ENCODE data around the gene BOD1L1.
A peak's percentile ranks its signal among the peaks of the same experiment; 100 is the strongest.

BOD1L1 gene

GRCh38 chr4:13588954-13589353, 38.6 kb downstream of the BOD1L1 start:
- CTCF ChIA-PET: no interaction called here
- Histone ChIP-seq H3K4me3 (ENCODE audit: control insufficient read depth in 1 of 7, extremely low read depth in 1 of 7, insufficient read depth in 4 of 7, low read depth in 2 of 7, low read length in 6 of 7) (no peak overlapping the region), H3K27ac (ENCODE audit: insufficient read depth in 1 of 2, low read depth in 1 of 2, low read length in 2 of 2, poor library complexity in 1 of 2, severe bottlenecking in 2 of 2) (no peak overlapping the region), H3K9me3 (ENCODE audit: control extremely low read depth in 1 of 5, control insufficient read depth in 4 of 5, insufficient read depth in 2 of 5, low read depth in 1 of 5, low read length in 4 of 5) (no peaks in the 10 kb centered on the region), H3K27me3 (replicated peaks in 2 of 5; ENCODE audit: control insufficient read depth in 4 of 5, insufficient read depth in 5 of 5, low read length in 4 of 5) (no peaks in the 10 kb centered on the region), H3K36me3 (ENCODE audit: control insufficient read depth in 4 of 4, insufficient read depth in 4 of 4, low read length in 3 of 4) (peaks cover 20 to 70% (median 49%) of the 10 kb centered on the region in 4 experiments), H3K4me1 (ENCODE audit: control extremely low read depth in 1 of 4, control insufficient read depth in 4 of 4, insufficient read depth in 4 of 4, low read length in 3 of 4) (no peaks in the 10 kb centered on the region)
- no peak for DNase-seq
- POLR2A ChIA-PET: no interaction called here

- ChIA-PET POLR2A (no interaction called here), CTCF (no interaction called here)
- Histone ChIP-seq H3K4me1 (ENCODE audit: control extremely low read depth in 1 of 4, control insufficient read depth in 4 of 4, insufficient read depth in 4 of 4, low read length in 3 of 4) (no peaks in the 10 kb centered on the region), H3K4me3 (ENCODE audit: control insufficient read depth in 1 of 7, extremely low read depth in 1 of 7, insufficient read depth in 4 of 7, low read depth in 2 of 7, low read length in 6 of 7) (no peak overlapping the region), H3K27me3 (replicated peaks in 2 of 5; ENCODE audit: control insufficient read depth in 4 of 5, insufficient read depth in 5 of 5, low read length in 4 of 5) (no peaks in the 10 kb centered on the region), H3K9me3 (ENCODE audit: control extremely low read depth in 1 of 5, control insufficient read depth in 4 of 5, insufficient read depth in 2 of 5, low read depth in 1 of 5, low read length in 4 of 5) (no peaks in the 10 kb centered on the region), H3K36me3 (ENCODE audit: control insufficient read depth in 4 of 4, insufficient read depth in 4 of 4, low read length in 3 of 4) (peaks cover 25 to 76% (median 63%) of the 10 kb centered on the region in 4 experiments), H3K27ac (ENCODE audit: insufficient read depth in 1 of 2, low read depth in 1 of 2, low read length in 2 of 2, poor library complexity in 1 of 2, severe bottlenecking in 2 of 2) (no peak overlapping the region)
- DNase-seq: no peak
- 97% methylated on average over 3 of the region's 5 CpGs for WGBS (ENCODE audit: insufficient coverage)
Measured at GRCh38 chr4:13584481-13584880, 43.0 kb downstream of the BOD1L1 start.

DNA sequence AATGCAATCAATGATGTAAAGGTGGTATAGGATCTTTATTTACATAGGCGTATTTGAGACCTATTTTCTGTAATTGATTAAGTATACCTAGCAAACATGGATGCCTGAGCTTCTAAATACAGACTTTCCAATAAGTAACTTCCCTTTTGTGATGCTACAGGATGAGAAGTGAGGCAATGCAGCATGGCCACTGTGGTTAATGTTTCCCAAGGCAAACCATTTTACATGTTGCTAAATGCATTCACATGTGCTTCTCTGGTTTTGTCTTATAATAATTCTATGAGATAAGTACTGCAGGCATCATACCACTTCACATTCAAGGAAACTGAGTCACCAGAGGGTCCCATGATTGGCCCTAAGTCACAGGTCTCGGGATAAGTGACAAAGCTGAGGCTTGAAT, 47.5 kb downstream of the BOD1L1 start:
- Histone ChIP-seq H3K4me1 (ENCODE audit: control extremely low read depth in 1 of 4, control insufficient read depth in 4 of 4, insufficient read depth in 4 of 4, low read length in 3 of 4) (no peaks in the 10 kb centered on the region), H3K27ac (ENCODE audit: insufficient read depth in 1 of 2, low read depth in 1 of 2, low read length in 2 of 2, poor library complexity in 1 of 2, severe bottlenecking in 2 of 2) (no peak overlapping the region), H3K4me3 (ENCODE audit: control insufficient read depth in 1 of 7, extremely low read depth in 1 of 7, insufficient read depth in 4 of 7, low read depth in 2 of 7, low read length in 6 of 7) (no peak overlapping the region), H3K27me3 (replicated peaks in 2 of 5; ENCODE audit: control insufficient read depth in 4 of 5, insufficient read depth in 5 of 5, low read length in 4 of 5) (no peaks in the 10 kb centered on the region), H3K9me3 (ENCODE audit: control extremely low read depth in 1 of 5, control insufficient read depth in 4 of 5, insufficient read depth in 2 of 5, low read depth in 1 of 5, low read length in 4 of 5) (no peaks in the 10 kb centered on the region), H3K36me3 (ENCODE audit: control insufficient read depth in 4 of 4, insufficient read depth in 4 of 4, low read length in 3 of 4) (peaks cover 18 to 76% (median 54%) of the 10 kb centered on the region in 4 experiments)
- peak in 2 of 3 donors; percentile 21 to 32 for DNase-seq
- 100% methylated on average over 1 of the region's 2 CpGs for WGBS (ENCODE audit: insufficient coverage)
- ChIA-PET POLR2A (no interaction called here), CTCF (no interaction called here)

DNA sequence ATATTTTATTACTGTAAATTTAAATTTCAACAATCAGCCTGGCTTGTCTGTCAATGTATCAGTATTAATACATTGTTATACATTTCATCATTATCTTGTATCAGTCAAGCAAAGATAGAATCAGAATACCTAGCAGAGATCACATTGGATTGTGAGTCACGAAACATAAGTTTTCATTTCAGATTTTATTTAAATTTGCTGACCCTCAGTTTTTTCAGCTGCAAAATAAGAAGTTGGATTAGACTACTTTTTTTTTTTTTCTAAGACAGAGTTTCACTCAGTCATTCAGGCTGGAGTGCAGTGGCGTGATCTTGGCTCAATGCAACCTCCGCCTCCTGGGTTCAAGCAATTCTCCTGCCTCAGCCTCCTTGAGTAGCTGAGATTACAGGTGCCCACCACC, 49.9 kb downstream of the BOD1L1 start:
- POLR2A ChIA-PET: no interaction called here
- WGBS (ENCODE audit: insufficient coverage): 100% methylated on average over 2 of the region's 3 CpGs

DNA sequence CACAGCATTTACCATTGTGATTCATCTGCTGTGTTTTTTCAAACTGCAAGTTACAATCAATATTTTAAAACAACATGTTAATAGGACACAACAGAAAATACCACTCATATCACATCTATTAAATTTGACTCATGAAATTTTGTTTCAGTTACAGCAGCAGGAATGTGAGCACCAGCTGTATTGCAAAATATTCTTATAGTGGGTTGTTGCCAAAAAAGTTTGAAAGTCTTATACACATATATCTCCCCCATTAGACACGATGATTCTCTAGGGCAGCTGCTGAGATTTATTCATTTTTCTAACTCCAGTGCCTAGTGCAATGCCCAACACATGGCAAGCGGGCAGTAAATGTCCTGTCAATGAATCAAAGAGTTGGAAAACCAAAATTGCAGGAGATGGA, 56.6 kb downstream of the BOD1L1 start:
- DNase-seq: no peak
- Histone ChIP-seq H3K27me3 (replicated peaks in 2 of 5; ENCODE audit: control insufficient read depth in 4 of 5, insufficient read depth in 5 of 5, low read length in 4 of 5) (no peaks in the 10 kb centered on the region), H3K36me3 (ENCODE audit: control insufficient read depth in 4 of 4, insufficient read depth in 4 of 4, low read length in 3 of 4) (peaks cover 21 to 67% (median 46%) of the 10 kb centered on the region in 4 experiments), H3K27ac (ENCODE audit: insufficient read depth in 1 of 2, low read depth in 1 of 2, low read length in 2 of 2, poor library complexity in 1 of 2, severe bottlenecking in 2 of 2) (no peak overlapping the region), H3K4me1 (ENCODE audit: control extremely low read depth in 1 of 4, control insufficient read depth in 4 of 4, insufficient read depth in 4 of 4, low read length in 3 of 4) (no peaks in the 10 kb centered on the region), H3K9me3 (ENCODE audit: control extremely low read depth in 1 of 5, control insufficient read depth in 4 of 5, insufficient read depth in 2 of 5, low read depth in 1 of 5, low read length in 4 of 5) (no peaks in the 10 kb centered on the region), H3K4me3 (ENCODE audit: control insufficient read depth in 1 of 7, extremely low read depth in 1 of 7, insufficient read depth in 4 of 7, low read depth in 2 of 7, low read length in 6 of 7) (no peak overlapping the region)
- 100% methylated on average over 1 of the region's 2 CpGs for WGBS (ENCODE audit: insufficient coverage)
- ChIA-PET CTCF (interaction anchor here (1.1 kb wide), 1 partner anchor 8 kb away, joined by 3 read pairs; no protein-coding TSS in a partner anchor), POLR2A (no interaction called here)

More for the DNA sequence above, 49.9 kb downstream of the BOD1L1 start:
- Histone ChIP-seq H3K27me3 (replicated peaks in 2 of 5; ENCODE audit: control insufficient read depth in 4 of 5, insufficient read depth in 5 of 5, low read length in 4 of 5) (no peaks in the 10 kb centered on the region), H3K9me3 (ENCODE audit: control extremely low read depth in 1 of 5, control insufficient read depth in 4 of 5, insufficient read depth in 2 of 5, low read depth in 1 of 5, low read length in 4 of 5) (no peaks in the 10 kb centered on the region), H3K27ac (ENCODE audit: insufficient read depth in 1 of 2, low read depth in 1 of 2, low read length in 2 of 2, poor library complexity in 1 of 2, severe bottlenecking in 2 of 2) (no peak overlapping the region), H3K4me3 (ENCODE audit: control insufficient read depth in 1 of 7, extremely low read depth in 1 of 7, insufficient read depth in 4 of 7, low read depth in 2 of 7, low read length in 6 of 7) (no peak overlapping the region), H3K36me3 (ENCODE audit: control insufficient read depth in 4 of 4, insufficient read depth in 4 of 4, low read length in 3 of 4) (peaks cover 24 to 78% (median 53%) of the 10 kb centered on the region in 4 experiments), H3K4me1 (ENCODE audit: control extremely low read depth in 1 of 4, control insufficient read depth in 4 of 4, insufficient read depth in 4 of 4, low read length in 3 of 4) (no peaks in the 10 kb centered on the region)
- no peak for DNase-seq
- CTCF ChIA-PET: interaction anchor here (0.6 to 0.9 kb wide), 2 partner anchors 96 to 1923 kb away, joined by 3 read pairs; no protein-coding TSS in a partner anchor

GRCh38 chr4:13567125-13567524, 60.4 kb downstream of the BOD1L1 start:
- no peak overlapping the region for H3K27ac ChIP-seq (ENCODE audit: insufficient read depth in 1 of 2, low read depth in 1 of 2, low read length in 2 of 2, poor library complexity in 1 of 2, severe bottlenecking in 2 of 2)
- H3K27me3 ChIP-seq (replicated peaks in 2 of 5; ENCODE audit: control insufficient read depth in 4 of 5, insufficient read depth in 5 of 5, low read length in 4 of 5): no peaks in the 10 kb centered on the region
- no peaks in the 10 kb centered on the region for H3K4me1 ChIP-seq (ENCODE audit: control extremely low read depth in 1 of 4, control insufficient read depth in 4 of 4, insufficient read depth in 4 of 4, low read length in 3 of 4)
- peaks cover 10 to 40% (median 28%) of the 10 kb centered on the region in 4 experiments for H3K36me3 ChIP-seq (ENCODE audit: control insufficient read depth in 4 of 4, insufficient read depth in 4 of 4, low read length in 3 of 4)
- no peaks in the 10 kb centered on the region for H3K9me3 ChIP-seq (ENCODE audit: control extremely low read depth in 1 of 5, control insufficient read depth in 4 of 5, insufficient read depth in 2 of 5, low read depth in 1 of 5, low read length in 4 of 5)
- WGBS (ENCODE audit: insufficient coverage): 94% methylated on average over 5 of the region's 5 CpGs
- ChIA-PET POLR2A (no interaction called here), CTCF (no interaction called here)
- no peak overlapping the region for H3K4me3 ChIP-seq (ENCODE audit: control insufficient read depth in 1 of 7, extremely low read depth in 1 of 7, insufficient read depth in 4 of 7, low read depth in 2 of 7, low read length in 6 of 7)
- no peak for DNase-seq

DNA sequence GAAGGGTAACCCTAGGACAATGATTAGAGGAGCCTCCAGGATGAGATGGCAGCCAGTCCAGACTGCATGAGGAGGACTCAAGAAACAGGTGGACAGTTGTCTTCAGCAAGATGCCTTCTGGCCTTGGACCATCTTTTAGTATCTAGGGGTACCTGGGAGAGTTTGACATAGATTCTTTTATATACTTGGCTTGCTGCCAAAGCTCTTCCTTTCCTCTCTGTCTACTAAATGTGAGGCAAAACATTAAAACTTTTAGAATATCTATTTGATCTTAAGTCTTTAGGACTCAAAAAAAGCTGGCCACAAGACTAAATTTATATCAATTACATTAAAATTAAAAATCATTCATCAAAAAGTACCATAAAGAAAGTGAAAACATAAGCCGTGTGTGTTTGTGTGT, 64.6 kb downstream of the BOD1L1 start:
- Histone ChIP-seq H3K4me1 (ENCODE audit: control extremely low read depth in 1 of 4, control insufficient read depth in 4 of 4, insufficient read depth in 4 of 4, low read length in 3 of 4) (peaks cover 0 to 4% (median 2%) of the 10 kb centered on the region in 4 experiments), H3K4me3 (ENCODE audit: control insufficient read depth in 1 of 7, extremely low read depth in 1 of 7, insufficient read depth in 4 of 7, low read depth in 2 of 7, low read length in 6 of 7) (no peak overlapping the region), H3K27me3 (replicated peaks in 2 of 5; ENCODE audit: control insufficient read depth in 4 of 5, insufficient read depth in 5 of 5, low read length in 4 of 5) (no peaks in the 10 kb centered on the region), H3K36me3 (ENCODE audit: control insufficient read depth in 4 of 4, insufficient read depth in 4 of 4, low read length in 3 of 4) (peaks cover 0 to 8% (median 2%) of the 10 kb centered on the region in 4 experiments), H3K9me3 (ENCODE audit: control extremely low read depth in 1 of 5, control insufficient read depth in 4 of 5, insufficient read depth in 2 of 5, low read depth in 1 of 5, low read length in 4 of 5) (no peaks in the 10 kb centered on the region), H3K27ac (ENCODE audit: insufficient read depth in 1 of 2, low read depth in 1 of 2, low read length in 2 of 2, poor library complexity in 1 of 2, severe bottlenecking in 2 of 2) (no peak overlapping the region)
- ChIA-PET POLR2A (no interaction called here), CTCF (interaction anchor here (0.7 to 1.0 kb wide), 2 partner anchors 9 to 13 kb away, joined by 3 to 5 read pairs; no protein-coding TSS in a partner anchor)
- WGBS (ENCODE audit: insufficient coverage): no CpG with 5 or more reads among the region's 1 CpG
- DNase-seq: no peak
